Activated naive CD4-positive, alpha-beta T cell (primary cell): ENCODE measurements around the gene CD320.
"Not testable (repeated sequence)": the region's sequence is repeated elsewhere in the genome, so short reads cannot be mapped to it uniquely, and the experiment has no call there.

Experiments used
- DNase-seq, 4 experiments: peaks; one replicate each; lab custom pipeline; 2025; lab: John Stamatoyannopoulos, UW

Gene CD320

GRCh38 chr19:8308891-8309291 is 733 bp upstream of the CD320 start:
- DNase-seq: no peak

DNA sequence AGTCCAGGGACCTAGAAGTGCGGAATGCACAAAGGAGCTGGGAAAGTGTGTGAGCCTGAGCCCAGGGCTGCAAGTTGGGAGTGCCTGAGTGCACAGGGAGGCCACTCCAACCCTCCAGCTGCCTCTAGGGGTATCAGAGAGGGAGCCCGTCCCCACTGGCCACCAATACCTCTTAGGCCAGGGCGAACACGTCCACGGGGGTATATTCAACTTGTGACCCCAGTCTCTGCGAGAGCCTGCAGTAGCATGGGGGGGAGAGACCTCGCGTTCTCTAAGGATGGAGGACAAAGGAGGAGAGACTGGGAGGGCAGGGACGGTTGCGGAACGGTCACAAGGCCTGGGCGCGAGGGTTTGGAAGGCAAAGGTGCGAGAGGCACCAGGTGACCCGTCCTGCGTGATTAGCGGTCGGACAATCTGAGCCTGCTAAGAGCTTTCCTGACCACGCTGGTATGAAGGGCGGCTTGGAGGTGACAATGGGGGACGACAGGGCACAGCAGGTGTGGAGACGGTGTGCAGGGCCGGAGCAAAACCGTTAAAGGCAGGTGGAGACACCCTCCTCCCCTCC is 676 bp downstream of the CD320 start:
- no peak for DNase-seq

GRCh38 chr19:8306235-8307054 is 1.7 kb downstream of the CD320 start:
- no peak for DNase-seq

DNA sequence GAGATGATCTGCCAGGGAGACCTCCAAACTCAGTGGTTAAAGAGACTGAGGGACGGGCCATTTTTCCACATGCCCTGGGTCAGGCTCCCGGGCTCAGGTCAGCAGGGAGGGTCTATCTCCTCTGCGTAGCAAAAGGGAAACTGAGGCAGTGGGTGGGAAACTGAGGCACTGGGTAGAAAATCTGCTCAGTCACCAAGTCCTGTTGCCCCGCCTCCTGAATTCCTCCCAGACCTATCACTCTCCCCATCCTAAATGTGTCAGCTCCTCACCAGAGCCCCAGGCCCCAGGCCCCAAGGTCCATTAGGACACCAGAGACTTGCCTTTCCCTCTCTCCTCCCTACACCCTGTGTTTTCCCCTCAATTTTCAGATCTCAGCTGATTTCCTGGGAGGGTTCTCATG is 2.4 kb downstream of the CD320 start:
- no peak for DNase-seq

- DNase-seq: no peak
Measured at GRCh38 chr19:8304841-8305621, 3.1 kb downstream of the CD320 start.

DNA sequence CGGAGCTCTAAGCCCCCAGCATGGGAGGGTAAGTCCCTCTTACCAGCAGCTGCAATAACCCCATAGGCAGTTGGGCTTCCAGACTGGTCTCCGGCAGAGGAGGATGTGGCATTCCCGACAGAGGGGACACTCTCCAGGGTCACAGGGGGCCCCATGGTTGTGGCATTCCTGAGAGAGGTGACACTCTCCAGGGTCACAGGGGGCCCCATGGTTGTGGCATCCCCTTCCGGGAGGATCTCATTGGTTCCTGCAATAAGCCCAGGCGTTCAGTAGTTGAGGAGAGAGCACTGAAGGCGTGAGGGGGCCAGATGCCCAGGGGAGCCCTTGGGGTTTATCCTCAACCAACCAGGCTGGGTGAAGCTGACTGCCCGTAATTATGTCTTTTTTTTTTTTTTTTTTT is 5.4 kb downstream of the CD320 start:
- DNase-seq: no peak

DNA sequence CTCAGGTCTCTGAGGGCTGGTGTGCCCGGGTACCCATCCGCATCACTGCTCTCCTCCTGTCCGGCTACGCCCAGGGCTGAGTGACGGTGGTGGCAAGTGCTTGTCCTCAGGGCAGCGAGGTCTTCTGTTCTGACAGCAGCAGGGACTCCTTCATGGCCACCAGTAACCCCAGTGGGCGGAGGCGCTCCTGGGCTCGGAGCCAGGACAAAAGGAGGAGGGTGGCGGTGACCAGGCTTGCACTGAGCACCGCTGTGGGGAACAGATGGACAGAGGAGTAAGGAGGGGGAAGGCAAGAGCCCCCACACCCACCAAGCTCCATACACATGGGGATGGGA is 5.8 kb downstream of the CD320 start:
- no peak for DNase-seq

DNA sequence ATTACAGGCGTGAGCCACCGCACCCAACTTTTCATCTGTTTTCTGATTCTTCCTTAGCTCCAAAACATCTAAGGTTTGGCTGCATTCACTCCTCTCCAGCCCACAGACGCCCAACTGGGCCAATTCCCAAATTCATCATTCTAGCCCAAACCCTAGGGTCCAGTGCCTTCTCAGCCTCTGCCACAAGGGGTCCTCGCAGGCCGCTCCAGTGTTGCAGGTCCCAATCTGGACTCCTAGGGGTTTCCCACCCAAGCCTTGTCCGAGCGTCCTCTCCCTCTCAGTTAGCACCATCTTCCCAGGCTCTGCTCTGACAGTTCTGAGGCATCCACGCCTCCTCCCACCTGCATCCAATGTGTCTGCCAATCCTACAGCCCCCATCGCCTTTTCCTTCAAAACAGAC is 16.8 kb downstream of the CD320 start:
- not testable (repeated sequence) for DNase-seq

- not testable (repeated sequence) for DNase-seq
Measured at GRCh38 chr19:8276508-8276907, 31.6 kb downstream of the CD320 start.

- no peak for DNase-seq
Measured at GRCh38 chr19:8269724-8270123, 38.4 kb downstream of the CD320 start.

DNA sequence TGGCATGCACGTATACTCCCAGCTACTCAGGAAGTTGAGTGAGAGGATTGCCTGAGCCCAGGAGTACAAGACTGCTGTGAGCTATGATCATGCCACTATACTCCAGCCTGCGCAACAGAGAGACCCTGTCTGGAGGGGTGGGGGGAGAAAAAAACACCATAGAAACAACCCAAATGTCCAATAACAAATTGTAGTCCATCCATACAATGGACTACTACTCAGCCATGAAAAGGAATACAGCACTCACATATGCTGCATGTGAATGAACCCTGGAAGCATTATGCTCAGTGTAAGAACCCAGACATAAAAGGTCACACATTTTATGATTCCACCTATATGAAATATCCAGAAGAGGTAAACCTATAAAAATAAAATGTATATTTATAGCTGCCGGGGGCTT is 42.3 kb downstream of the CD320 start:
- DNase-seq: no peak

DNA sequence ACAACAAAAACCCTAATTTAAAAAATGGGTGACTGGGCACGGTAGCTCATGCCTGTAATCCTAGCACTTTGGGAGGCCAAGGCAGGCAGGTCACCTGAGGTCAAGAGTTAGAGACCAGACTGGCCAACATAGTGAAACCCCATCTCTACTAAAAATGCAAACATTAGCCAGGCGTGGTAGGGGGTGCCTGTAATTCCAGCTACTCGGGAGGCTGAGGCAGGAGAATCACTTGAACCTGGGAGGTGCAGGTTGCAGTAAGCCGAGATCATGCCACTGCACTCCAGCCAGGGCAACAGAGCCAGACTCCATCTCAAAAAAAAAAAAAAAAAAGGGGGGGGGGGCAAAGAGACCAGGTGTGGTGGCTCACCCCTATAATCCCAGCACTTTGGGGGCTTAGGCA is 43.9 kb downstream of the CD320 start:
- not testable (repeated sequence) for DNase-seq

GRCh38 chr19:8262431-8262830 is 45.7 kb downstream of the CD320 start:
- DNase-seq: no peak

- no peak for DNase-seq
Measured at GRCh38 chr19:8261881-8262280, 46.3 kb downstream of the CD320 start.

DNA sequence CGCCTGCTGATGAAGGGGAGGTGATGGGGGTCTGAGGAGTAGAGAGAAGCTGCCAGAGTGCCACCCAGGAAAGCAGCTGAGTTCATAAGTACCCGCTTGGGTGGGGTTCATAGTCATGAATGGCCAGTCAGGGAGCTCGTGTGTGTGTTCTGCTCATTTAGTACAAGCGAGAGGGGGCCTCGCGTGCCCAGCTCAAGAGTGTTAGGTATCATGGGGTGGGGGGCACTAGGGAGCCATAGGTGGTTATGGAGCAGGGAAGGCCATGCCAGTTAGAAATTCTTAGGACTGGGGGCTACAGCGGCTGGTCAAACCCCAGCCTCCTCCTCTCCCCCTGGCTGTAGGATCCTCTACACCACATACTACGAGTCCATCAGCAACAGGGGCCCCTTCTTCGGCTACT is 46.8 kb downstream of the CD320 start:
- DNase-seq: no peak

DNA sequence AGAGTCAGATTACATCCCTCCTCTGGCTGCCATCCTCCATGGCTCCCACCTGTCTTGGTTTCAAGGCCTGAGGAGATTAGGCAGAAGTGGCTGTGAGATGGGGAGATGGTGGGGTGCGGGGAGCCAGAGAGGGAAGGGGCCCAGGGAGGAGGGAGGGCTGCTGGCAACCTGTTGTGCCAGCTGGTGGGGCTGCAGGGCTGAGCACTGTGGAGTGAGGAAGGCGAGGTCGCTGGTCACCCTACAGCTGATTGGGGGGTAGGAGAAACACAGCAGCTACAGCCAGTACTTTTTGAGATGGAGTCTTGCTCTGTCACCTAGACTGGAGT is 48.3 kb downstream of the CD320 start:
- DNase-seq: no peak

DNA sequence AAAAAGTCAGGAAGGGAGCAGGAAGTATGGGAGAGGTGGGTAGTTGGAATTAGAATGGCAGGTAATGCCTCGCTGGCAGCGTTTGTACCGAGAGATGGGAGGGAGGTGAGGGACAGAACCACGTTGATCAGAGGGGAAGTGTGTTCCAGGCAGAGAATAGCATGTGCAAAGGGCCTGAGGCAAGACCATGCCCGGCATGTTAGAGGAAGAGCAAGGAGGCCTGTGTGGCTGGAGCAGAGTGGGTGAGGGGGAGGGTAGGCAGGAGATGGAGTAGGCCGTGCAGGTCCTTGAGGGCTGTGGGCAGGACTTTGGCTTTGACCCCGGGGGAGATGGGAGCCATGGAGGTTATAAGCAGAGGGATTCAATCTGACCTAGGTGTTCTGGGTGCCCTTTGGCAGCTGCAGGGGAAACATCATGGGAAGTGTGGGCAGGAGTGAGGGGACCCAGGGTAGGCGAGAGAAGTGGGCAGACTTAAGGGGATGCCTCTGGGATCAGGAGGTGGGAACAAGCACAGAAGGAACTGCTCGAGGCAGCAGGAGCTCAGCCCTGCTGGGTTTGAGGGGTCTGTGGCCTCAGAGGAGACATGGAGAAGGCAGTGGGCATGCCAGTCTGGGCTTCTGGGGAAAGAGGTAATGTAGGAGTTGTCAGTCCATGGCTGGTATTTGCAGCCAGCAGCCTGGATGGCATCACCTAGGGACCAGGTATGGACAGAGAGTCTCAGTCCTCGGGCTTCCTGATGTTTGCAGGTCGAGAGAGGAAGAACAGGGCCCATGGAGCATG is 48.8 kb downstream of the CD320 start:
- DNase-seq: no peak

GRCh38 chr19:8257052-8257443 is 51.1 kb downstream of the CD320 start:
- no peak for DNase-seq

GRCh38 chr19:8256276-8257051 is 51.7 kb downstream of the CD320 start:
- DNase-seq: no peak

DNA sequence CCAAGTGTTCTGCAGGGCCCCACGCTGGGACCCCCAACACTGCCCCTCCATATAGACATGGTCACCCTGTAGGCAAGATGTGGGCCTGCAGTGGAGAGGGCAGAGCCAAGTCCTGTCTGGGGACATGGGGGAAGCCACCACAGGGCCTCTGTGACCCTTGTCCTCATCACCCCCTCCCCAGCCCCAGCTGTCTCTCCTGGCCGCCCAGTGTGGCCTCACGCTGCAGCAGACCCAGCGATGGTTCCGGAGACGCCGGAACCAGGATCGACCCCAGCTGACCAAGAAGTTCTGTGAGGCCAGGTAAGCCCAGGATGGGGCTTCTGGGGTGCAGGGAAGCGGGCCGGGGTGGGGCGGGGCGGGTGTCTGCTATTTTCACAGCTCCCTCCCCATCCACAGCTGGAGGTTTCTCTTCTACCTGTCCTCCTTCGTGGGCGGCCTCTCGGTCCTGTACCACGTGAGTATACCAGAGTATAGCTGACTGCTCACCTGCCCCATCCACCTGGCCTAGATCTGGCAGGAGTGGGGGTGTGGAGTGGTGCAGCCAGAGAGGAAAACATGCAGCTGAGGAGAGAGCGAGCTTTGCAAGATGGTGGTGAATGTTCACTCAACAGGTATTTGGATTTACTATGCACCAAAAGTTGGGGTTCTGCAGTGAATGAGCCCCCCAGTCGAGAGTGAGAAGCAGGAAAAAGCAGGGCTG is 52.6 kb downstream of the CD320 start:
- DNase-seq: no peak
